MM.1S (cell line): ENCODE measurements around the gene KRT4.

Experiments used
- DNase-seq: peaks from one replicate; pipeline ENCODE4 v3.0.0-alpha.2; 2015
- H2AFZ ChIP-seq: fragments of 300-600 bp; sonication (generic); 2 replicates; pipeline ENCODE4 v1.6.0; 2016; ENCODE audit warnings: antibody characterized with exemption, low read length
- H3F3A ChIP-seq: fragments of 300-600 bp; sonication (generic); 2 replicates; pipeline ENCODE4 v1.6.1; 2016; ENCODE audit warnings: mild to moderate bottlenecking, antibody characterized with exemption, low read length, moderate library complexity, mixed read lengths; ENCODE audit not compliant: insufficient read depth
- H3K27ac ChIP-seq: fragments of 300-600 bp; sonication (generic); 2 replicates; pipeline ENCODE4 v1.5.1; 2016; ENCODE audit warnings: mild to moderate bottlenecking, low read length
- H3K27me3 ChIP-seq: fragments of 300-600 bp; sonication (generic); replicated peaks from 2 replicates; pipeline ENCODE4 v1.6.0; 2016; ENCODE audit warnings: low read length; ENCODE audit not compliant: insufficient read depth
- H3K36me3 ChIP-seq: fragments of 300-600 bp; sonication (generic); replicated peaks from 2 replicates; pipeline ENCODE4 v1.6.1; 2016; ENCODE audit warnings: mild to moderate bottlenecking, low read length, mixed read lengths; ENCODE audit not compliant: insufficient read depth
- H3K4me1 ChIP-seq: fragments of 300-600 bp; sonication (generic); 2 replicates; pipeline ENCODE4 v1.6.1; 2016; ENCODE audit warnings: low read length, mixed read lengths
- H3K4me2 ChIP-seq: fragments of 300-600 bp; sonication (generic); 2 replicates; pipeline ENCODE4 v1.6.0; 2016; ENCODE audit warnings: low read depth, low read length
- H3K4me3 ChIP-seq: fragments of 300-600 bp; sonication (generic); 2 replicates; pipeline ENCODE4 v1.5.1; 2016; ENCODE audit warnings: low read length, mixed read lengths
- H3K79me2 ChIP-seq: fragments of 300-600 bp; sonication (generic); 2 replicates; pipeline ENCODE4 v1.6.1; 2016; ENCODE audit warnings: mixed run types, low read length, mixed read lengths
- H3K9ac ChIP-seq: fragments of 300-600 bp; sonication (generic); 2 replicates; pipeline ENCODE4 v1.6.1; 2016; ENCODE audit warnings: low read length, mixed read lengths
- H3K9me2 ChIP-seq: fragments of 300-600 bp; sonication (generic); replicated peaks from 2 replicates; pipeline ENCODE4 v1.6.1; 2016; ENCODE audit warnings: mild to moderate bottlenecking, low read length, mixed read lengths; ENCODE audit not compliant: insufficient read depth
- H3K9me3 ChIP-seq: fragments of 300-600 bp; sonication (generic); replicated peaks from 2 replicates; pipeline ENCODE4 v1.6.1; 2016; ENCODE audit warnings: mild to moderate bottlenecking, low read length, mixed read lengths; ENCODE audit not compliant: insufficient read depth
- H4K20me1 ChIP-seq: fragments of 300-600 bp; sonication (generic); 2 replicates; pipeline ENCODE4 v1.6.1; 2016; ENCODE audit warnings: mild to moderate bottlenecking, low read length, moderate library complexity, mixed read lengths; ENCODE audit not compliant: insufficient read depth
- CTCF ChIP-seq: fragments of 300-600 bp; sonication (generic); IDR thresholded peaks from 2 replicates; pipeline ENCODE4 v1.5.1; 2016; ENCODE audit warnings: antibody characterized with exemption, low read length, mixed read lengths
- EZH2 ChIP-seq: fragments of 300-600 bp; sonication (generic); optimal IDR thresholded peaks from 2 replicates; pipeline ENCODE3; 2017; ENCODE audit warnings: low read depth, mild to moderate bottlenecking, antibody characterized with exemption, low read length, mixed read lengths
- EZH2phosphoT487 ChIP-seq: fragments of 300-600 bp; sonication (generic); IDR thresholded peaks from 2 replicates; pipeline ENCODE4 v1.6.1; 2018; ENCODE audit warnings: antibody characterized with exemption, low read length

KRT4 gene

GRCh38 chr12:52800259-52800917, 13.5 kb downstream of the KRT4 start:
- H3K27me3 ChIP-seq = peaks cover 52% of the 10 kb centered on the region
- no peaks in the 10 kb centered on the region for H3K9me2 ChIP-seq
- H3K4me2 ChIP-seq = no peak overlapping the region
- no peak overlapping the region for H2AFZ ChIP-seq
- H3F3A ChIP-seq = no peaks in the 10 kb centered on the region
- H3K9ac ChIP-seq = no peak overlapping the region
- H3K4me3 ChIP-seq = no peak overlapping the region
- DNase-seq = no peak
- H3K79me2 ChIP-seq = no peaks in the 10 kb centered on the region
- no peaks in the 10 kb centered on the region for H4K20me1 ChIP-seq
- no peak for TF ChIP-seq EZH2
- TF ChIP-seq CTCF = no peak
- TF ChIP-seq EZH2phosphoT487 = no peak
- H3K4me1 ChIP-seq = no peaks in the 10 kb centered on the region
- no peak overlapping the region for H3K27ac ChIP-seq
- H3K36me3 ChIP-seq = no peaks in the 10 kb centered on the region
- no peaks in the 10 kb centered on the region for H3K9me3 ChIP-seq

GRCh38 chr12:52799505-52800211, 14.3 kb downstream of the KRT4 start:
- Histone ChIP-seq H3K79me2 (no peaks in the 10 kb centered on the region), H3K9me3 (no peaks in the 10 kb centered on the region), H3K27me3 (peaks cover 55% of the 10 kb centered on the region), H3K27ac (no peak overlapping the region), H3K4me2 (no peak overlapping the region), H3F3A (no peaks in the 10 kb centered on the region), H3K9me2 (no peaks in the 10 kb centered on the region), H2AFZ (no peak overlapping the region), H3K36me3 (no peaks in the 10 kb centered on the region), H3K9ac (no peak overlapping the region), H3K4me1 (no peaks in the 10 kb centered on the region), H4K20me1 (no peaks in the 10 kb centered on the region), H3K4me3 (no peak overlapping the region)
- DNase-seq = no peak
- TF ChIP-seq EZH2phosphoT487 = no peak
- no peak for TF ChIP-seq EZH2
- TF ChIP-seq CTCF = no peak

- H3K4me3 ChIP-seq = no peak overlapping the region
- H2AFZ ChIP-seq = no peak overlapping the region
- no peaks in the 10 kb centered on the region for H3F3A ChIP-seq
- H3K9ac ChIP-seq = no peak overlapping the region
- no peak overlapping the region for H3K27ac ChIP-seq
- DNase-seq = no peak
- H3K36me3 ChIP-seq = no peaks in the 10 kb centered on the region
- H3K4me1 ChIP-seq = no peaks in the 10 kb centered on the region
- no peaks in the 10 kb centered on the region for H3K9me2 ChIP-seq
- no peak overlapping the region for H3K4me2 ChIP-seq
- no peaks in the 10 kb centered on the region for H3K9me3 ChIP-seq
- H3K27me3 ChIP-seq = peaks cover 60% of the 10 kb centered on the region
- no peaks in the 10 kb centered on the region for H4K20me1 ChIP-seq
- TF ChIP-seq EZH2phosphoT487 (no peak), EZH2 (no peak), CTCF (no peak)
- H3K79me2 ChIP-seq = no peaks in the 10 kb centered on the region
These were observed 15.0 kb downstream of the KRT4 start for GRCh38 chr12:52798671-52799504.
